Stimulated activated CD4-positive, alpha-beta T cell treated with anti-CD3 and anti-CD28 coated beads, Interleukin-15, amount 100 ng/mL, for 24 hours (primary cell): ENCODE data around the gene LGALS12.
"Not testable (repeated sequence)": the region's sequence is repeated elsewhere in the genome, so short reads cannot be mapped to it uniquely, and the experiment has no call there.

Experiments
- DNase-seq: peaks from one replicate; pipeline ENCODE4 v3.0.0-alpha.2; 2020

Gene LGALS12

DNA sequence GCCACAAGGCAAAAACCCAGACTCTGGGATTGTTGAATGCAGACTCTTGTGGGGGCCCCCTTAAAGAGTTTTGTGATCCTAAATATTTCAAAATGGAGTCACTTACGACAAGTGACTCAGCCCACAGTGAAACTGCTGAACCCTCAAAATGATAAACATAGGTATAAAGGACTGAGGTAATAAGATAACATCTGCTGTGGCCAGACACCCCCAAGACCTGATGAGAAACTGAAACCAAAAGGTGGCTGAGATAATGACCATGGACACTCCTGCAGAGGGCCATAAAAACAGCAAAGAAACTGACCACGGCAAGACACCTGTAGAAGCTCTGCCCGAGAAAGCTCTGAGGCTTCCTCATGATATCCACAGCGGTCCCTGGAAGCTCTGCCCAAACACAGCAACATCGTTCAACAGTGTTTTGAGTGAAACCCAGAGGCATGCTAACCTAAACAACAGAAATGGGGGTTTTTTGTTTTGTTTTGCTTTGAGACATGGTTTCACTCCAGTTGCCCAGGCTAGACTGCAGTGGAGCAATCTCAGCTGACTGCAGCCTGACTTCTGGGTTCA, 29.1 kb downstream of the LGALS12 start:
- no peak for DNase-seq

DNA sequence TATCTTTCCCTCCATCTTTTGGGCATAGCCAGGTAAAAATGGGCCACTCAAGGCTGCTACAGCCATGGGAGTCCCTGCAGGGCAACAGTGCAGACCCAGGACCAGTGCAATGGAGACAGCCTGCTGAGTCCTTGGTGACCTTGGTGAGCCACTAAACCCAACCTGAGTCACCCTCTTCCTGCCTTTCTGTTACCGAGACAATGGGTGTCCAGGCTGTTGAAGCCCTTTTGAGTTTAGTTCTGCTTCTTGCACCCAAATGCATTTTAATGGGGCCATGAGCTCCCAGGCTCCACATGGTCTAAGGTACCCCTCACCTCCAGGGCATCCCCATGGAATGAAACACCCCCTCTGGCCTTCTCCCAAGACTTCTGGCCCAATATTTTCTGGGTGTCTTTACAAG, 29.9 kb downstream of the LGALS12 start:
- peak; percentile 41 for DNase-seq

DNA sequence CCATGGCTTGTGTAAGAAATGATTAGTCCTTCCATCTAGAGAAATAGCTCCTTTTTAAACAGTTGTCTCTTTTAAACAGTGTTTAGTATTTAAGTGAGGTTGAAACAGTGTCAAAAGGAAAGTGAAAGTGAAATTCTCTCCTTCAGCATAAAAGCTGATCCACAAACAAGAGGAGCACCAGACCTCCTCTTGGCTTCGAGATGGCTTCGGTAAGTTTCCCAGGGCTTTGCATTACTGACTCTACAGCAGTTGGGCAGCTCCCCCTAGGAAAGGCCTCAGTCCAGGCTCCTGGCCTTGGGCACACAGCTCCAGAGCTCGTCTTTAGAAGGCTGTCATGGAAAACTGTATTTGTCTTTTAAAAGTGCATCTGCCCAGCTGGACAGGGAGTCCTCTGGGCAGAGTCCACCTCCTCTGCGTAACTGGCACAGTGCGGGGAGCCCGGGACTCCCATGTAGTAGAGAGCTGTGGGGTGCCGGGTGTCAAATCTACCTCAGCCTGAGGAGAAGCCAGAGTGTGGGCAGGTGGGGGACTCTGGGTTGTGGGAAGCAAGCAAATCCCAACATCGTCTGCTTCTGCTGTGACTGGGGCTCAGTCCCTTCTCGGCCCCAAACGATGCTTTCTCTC, 30.9 kb downstream of the LGALS12 start, which contains the start of gene PLAAT4:
Gene PLAAT4, plus strand, starts transcription at position 140 of the 624 bp plus-strand sequence. Its CDS starts 61 bp downstream, at position 201.
- no peak for DNase-seq

DNA sequence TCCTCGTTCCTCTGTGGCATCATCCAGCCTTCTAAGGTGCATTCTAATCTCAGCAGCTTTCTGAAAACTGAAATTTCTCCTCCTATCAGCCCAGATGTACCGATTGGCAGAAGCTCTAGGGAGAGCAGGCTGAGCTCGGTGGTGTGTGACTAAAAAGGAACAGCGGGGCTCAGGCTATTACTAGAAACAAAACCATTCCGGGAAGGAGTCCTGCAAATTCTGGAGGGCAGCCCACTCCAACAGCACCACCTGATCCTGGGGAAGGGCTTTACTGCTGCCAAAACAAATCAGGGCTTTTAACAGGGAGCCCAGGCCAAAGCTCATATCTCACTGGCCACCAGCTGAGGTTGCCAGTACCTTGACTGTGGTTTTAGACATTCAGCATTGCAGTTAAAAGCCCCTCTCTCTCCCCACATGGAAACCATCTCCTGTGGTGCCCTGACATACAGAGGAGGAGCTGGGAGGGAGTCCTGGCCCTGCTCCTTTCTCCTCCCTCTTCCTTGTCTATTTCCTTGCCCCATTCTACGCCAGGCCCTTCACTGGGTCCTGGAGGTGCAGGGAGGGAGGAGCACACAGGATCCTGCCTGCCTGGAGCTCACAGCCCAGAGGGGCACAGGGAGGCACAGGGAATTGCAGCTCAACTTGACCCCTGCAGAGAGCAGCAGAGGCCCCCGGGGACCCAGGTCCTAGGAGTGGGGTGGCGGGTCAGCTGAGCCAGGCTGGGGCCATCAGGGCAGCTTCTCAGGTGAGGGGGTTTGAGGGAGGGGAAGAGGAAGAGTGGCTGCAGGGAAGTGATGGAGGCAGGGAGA, 31.6 kb downstream of the LGALS12 start:
- DNase-seq = peak; percentile 38

DNA sequence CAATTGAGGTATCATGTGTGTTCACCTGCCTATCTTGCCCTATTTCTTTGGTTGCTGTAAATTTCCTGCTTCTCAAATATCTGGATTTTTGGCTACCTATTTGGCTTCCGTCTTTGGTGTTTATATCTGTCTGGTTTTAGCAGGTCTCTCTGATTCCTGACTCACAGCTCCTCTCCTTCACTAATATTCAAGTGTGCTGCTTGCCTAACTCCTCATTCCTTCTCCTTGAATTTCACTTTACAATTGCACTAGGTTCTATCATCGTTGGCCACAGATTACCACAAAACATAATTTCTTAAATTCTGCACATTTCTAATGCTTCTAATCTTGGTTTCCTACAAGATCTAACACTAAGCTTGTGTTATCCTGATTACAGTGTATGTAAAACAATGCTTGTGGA, 36.6 kb downstream of the LGALS12 start:
- DNase-seq = not testable (repeated sequence)

DNA sequence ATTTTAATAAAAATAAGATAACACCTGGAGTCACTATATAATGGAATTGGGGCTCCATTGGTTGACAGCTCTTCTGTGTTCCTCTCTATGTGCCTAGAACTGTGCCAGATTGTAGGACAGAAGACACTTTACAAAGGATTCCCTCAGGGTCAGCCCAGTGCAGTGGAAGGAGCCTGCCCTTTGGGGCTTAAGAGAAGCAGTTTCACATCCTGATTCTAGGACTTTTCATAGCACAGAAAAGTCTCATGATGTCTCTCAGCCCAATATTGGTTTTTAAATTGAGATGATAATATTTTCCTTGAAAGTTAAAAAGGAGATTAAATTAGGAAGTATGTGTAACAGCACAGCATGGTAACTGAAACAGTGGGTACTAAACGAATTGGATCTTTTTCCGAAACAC, 37.8 kb downstream of the LGALS12 start:
- no peak for DNase-seq

DNA sequence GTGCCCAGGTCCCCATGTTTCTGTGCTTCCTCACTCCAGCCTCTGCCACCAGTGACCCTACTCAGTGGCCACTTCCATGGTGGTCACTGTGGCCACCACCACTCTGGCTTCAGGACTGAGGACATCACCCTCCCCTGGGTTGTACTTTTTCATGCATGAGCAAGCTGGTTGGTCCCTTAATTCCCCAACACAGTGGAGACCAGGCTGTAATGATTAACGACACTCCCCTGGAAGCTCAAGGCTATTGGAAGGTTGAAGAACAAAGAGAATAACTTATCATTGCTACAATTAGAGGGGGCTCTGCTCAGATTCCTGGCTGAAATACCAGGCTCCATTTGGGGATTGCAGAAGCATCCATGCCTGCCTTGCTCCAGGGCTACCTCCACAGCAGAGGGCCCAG, 41.2 kb downstream of the LGALS12 start:
- no peak for DNase-seq

DNA sequence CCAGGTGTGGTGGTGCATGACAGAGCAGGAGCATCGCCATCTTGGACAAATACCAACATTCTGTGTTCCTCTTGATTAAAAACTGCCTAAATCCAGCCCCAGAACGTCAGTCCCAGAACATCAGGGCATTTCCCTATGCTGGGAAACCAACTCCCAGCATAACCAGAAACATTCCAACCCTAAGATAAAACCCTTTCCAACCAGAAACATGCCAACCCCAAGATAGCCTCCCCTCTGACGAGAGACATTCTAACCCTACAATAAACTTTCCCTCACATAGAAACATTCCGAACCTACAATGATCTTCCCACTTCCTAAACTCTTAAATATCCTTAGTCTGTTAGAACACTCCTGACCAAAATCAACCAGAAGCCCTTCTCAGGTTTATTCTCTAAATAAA, 42.3 kb downstream of the LGALS12 start:
- DNase-seq = no peak

DNA sequence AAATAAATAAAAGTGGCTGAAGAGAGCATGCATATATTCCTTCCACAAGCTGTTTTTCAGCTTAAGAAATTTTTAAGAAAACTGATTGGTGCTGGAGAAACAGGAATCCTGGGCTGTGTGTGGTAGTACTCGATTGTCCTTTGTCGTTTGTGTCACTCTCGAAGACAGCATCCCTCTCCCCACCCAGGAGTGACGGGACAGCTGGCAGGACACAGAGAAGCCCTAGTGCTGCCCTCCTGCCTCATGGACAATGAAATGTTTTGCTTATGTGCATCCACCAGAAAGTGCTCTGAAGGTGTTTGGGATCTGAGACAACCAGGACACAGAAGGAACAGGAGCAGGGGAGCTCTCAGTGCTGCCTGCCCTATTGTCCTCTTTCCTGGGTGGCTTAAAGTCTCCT, 43.5 kb downstream of the LGALS12 start:
- no peak for DNase-seq

DNA sequence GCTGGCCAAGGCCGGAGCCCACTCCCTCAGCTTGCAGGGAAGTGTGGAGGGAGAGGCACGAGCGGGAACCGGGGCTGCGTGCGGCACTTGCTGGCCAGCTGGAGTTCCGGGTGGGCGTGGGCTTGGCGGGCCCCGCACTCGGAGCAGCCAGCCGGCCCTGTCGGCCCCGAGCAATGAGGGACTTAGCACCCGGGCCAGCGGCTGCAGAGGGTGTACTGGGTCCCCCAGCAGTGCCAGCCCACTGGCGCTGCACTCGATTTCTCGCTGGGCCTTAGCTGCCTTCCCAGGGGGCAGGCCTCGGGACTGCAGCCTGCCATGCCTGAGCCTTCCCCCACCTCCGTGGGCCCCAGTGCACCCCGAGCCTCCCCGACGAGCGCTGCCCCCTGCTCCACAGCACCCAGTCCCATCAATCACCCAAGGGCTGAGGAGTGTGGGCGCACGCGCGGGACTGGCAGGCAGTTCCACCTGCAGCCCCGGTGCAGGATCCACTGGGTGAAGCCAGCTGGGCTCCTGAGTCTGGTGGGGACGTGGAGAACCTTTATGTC, 44.3 kb downstream of the LGALS12 start:
- DNase-seq = not testable (repeated sequence)

DNA sequence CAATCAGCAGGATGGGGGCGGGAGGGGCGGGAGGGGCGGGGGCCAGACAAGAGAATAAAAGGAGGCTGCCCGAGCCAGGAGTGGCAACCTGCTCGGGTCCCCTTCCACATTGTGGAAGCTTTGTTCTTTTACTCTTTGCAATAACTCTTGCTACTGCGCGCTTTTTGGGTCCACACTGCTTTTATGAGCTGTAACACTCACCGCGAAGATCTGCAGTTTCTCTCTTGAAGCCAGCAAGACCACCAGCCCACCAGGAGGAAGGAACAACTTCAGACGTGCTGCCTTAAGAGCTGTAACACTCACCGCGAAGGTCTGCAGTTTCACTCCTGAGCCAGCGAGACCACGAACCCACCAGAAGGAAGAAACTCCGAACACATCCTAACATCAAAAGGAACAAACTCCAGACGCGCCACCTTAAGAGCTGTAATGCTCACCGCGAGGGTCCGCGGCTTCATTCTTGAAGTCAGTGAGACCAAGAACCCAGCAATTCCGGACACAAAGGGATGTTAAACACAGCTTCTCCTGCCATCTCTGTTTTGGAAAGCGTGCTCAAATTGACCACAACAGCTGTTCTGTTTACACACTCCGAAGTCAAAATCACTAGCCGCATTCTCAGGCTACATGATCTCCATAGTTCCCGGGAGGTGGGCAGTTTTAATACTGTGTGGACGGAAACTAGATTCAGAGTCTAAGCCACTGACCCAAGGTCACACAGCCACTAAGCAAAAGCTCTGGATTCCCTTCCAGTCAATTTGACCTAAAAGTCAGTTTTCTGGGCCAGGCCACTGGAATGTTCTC, 45.4 kb downstream of the LGALS12 start:
- no peak for DNase-seq

DNA sequence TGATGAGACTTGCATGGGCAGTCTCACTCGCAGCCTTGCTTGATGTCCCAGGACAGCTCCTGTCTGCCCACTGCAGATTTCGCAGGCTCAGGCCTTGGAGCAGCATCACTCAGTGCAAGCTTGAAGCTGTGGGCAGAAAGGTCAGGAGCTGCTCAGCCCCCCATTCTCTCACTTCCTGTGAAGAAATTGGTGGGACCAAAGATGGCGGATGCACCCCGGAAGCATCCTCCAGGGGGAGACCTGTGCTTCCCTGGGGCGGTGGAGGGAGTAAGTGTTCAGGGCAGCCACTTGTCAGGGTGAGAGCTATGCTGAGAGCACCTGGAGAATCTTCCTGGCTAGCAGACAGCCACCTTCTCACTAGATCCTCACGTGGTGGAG, 46.0 kb downstream of the LGALS12 start:
- no peak for DNase-seq

DNA sequence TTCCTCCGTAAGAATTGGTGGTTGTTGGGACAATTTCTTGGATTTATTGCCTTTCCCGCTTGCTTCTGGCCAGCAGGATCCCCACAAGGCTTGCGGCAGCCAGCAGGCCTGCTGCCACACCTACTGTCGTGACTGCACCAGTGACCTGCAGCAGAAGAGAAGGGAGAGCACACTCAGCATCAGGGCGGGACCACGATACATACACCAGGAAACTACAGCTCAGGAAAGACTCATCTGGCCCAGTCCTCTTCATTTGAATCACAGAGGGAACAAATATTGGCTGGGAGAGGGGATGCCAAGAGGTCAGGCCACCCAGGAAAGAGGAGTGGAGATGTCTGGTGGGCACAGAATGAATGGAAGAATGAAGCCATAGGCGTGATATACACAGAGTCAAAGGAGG, 47.0 kb downstream of the LGALS12 start:
- DNase-seq = no peak

DNA sequence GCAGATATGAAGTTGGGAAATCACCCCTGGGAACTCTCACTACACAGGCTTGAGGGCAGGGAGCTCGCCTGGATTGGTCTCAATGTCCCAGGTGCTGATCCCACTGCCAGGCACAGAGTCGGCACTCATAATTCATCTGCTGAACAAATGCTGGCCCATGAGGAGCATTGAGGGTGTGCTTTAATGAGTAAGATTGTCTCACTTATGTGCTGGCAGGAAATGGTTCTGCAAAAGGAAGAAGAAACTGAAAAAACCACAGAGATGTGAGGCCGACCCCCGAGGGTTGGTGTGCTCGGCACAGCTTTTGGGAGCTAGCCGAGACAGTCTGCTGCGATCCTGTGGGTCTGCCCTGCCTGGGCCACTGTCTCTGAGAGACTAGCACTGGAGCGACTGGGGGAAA, 47.9 kb downstream of the LGALS12 start:
- peak; percentile 59 for DNase-seq

DNA sequence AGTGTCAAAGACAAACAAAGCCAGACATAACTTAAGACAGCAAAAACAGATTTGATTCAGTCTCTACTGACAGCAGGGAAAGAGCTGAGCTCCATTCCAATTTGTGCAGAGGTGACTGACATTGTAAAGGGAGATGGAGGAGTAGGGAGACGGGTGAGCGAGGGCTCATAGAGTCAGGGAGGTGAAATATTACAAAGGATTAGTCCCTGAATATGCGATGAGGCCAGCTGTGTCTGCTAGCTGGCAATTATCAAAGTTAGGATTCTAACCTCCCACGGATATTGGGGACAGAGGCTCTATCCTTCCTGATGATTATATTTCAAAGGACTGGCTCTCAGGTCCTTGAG, 49.0 kb downstream of the LGALS12 start:
- no peak for DNase-seq

DNA sequence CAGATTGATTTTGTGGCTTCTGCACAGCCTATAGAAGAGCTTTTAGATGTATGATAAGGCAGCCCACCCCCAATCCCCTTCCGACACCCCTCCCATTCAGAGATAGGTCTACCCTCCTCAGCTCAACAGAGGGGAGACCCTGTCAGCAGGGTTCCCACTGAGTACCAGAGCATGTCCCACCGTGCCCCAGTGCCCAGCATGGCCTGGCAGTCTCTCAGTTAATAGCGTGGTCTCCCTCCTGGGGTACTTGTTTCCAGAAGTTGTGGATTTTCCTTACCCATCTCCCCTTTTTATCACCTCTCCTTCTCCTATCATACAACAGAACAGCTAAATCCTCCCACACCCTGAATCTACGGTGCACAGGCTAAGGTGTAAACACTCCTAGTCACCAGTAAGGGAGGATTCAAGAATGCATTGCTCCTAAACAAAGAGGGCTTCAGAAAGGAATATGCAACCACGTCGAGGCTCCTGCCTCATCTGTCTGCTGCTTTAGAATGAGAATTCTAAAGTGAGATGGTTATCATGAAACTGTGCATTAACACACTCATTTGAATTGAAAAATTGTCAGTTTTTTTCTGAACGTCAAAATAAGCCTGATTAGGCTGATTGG, 50.6 kb downstream of the LGALS12 start:
- DNase-seq = no peak

DNA sequence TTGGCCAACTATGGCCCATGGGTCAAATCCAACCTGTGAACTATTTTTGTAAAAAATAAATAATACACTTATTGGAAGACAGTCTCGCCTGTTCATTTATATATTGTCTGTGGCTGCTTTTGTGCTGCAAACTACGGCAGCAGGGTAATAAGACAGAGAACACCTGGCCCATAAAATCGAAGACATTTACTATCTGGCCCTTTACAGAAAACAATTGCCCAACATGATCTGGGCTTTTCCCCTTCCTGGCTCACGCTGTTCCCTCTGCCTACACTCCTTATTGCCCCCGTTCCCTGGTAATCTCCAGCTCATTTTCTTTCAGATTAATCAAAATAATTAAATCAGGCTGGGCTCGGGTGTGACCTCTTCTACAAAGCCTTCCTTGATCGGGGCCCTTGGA, 51.7 kb downstream of the LGALS12 start:
- DNase-seq = no peak

DNA sequence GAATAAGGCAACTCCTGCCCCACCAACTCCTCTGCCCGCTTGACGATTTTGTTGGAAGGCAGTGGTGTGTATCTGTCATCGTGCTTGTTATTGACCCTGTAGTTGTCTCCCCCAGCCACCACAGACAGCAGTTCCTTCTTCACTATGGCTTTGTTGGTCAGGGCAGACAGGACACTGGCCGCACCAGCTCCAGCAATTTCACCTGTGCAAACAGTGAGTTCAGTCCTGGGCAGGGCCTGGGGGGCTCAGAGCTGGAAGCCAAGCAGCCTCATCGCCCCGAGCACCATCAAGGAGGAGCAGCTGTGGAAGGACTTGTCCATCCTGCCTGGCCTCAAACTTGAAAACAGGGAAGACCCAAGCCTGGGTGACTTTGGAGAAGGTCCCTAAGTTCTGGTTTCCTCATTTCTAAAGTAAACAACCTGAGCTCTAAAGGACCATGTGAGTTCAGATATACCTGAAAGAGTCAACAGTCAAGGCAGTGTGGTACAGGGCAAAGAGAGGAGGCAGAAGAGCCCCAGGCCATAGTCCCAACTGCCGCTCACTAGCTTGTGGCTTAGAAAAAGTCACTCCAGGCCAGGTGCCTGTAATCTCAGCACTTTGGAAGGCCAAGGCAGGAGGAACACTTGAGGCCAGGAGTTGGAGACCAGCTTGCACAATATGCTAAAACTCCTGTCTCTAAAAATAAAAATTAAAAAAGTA, 52.7 kb downstream of the LGALS12 start:
- no peak for DNase-seq

DNA sequence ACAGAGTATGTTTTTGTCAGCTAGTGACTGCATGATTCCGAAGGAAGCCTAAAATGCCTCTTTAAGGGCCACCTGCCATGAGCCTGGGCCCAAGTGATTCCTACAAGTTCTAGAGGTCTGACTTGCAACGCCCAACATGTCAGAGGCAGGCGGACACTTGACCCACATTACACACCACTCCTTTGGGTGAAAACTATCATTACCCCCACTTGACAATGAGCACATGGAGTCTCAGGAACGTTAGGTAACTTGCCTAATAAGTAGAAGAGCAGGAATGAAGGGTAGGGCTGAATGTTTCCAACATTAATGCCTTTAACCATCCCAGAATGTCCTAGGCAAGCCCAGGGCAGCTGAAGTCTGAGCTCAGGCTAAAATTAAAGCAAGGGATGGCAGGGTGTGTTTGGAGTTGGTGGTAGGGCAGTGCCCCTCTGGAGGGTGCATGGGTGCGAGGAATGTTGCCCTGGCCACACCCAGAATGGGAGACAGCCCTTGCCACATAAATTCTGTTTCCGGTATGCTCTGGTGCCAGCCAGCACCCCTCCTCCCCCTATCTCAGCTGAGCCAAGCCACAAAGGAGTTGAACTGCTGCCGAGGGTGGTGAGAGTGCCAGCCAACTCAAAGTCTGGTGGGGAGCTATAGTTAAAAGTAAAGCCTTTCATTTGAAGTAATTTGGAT, 54.8 kb downstream of the LGALS12 start:
- no peak for DNase-seq

DNA sequence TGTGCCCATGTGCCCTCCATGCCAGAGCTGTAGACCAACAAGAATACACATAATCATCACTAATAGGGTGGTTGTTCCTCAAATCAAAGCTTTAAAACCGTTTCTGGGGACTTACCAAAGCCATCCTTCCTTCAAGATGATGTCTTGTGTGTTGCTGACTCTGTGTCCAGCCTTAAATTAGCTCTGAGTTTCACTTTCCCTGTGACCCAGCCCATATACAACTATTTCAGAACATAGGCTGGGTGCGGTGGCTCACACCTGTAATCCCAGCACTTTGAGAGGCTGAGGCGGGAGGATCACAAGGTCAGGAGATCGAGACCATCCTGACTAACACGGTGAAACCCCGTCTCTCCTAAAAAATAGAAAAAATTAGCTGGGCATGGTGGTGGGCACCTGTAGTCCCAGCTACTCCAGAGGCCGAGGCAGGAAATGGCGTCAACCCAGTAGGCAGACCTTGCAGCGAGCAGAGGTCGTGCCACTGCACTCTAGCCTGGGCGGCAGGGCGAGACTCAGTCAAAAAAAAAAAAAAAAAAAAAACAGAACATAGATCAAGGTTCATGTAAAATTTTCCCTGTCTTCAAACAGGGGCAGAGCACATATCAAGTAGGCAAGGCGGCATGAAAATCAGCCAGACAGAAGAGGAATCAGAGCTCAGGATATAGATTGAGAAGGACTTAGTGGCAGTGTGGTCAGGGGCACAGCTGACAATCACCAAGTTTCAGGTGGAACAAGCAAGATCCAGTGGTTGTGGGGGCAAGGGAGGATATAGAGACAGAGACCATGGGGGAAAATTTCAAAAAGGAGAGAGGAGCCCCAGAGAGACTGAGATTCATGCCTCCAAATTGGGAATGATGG, 57.5 kb downstream of the LGALS12 start, which contains the start of gene PLAAT2:
Gene PLAAT2, minus strand, starts transcription at position 179 of the 855 bp plus-strand sequence. Its CDS starts 55 bp downstream, at position 124.
- no peak for DNase-seq
